Kidney epithelial cell (primary cell): ENCODE data around the gene AKAP9. TPM values are rescaled to one million over a fixed set of nuclear protein-coding genes. Genes with fewer than 3 reads are reported as not detected.
"Not testable (repeated sequence)": the region's sequence is repeated elsewhere in the genome, so short reads cannot be mapped to it uniquely, and the experiment has no call there.

Experiments
- DNase-seq: peaks from one replicate; pipeline ENCODE4 v3.0.0-alpha.2; 2010; ENCODE audit warnings: low read depth
- H3K27me3 ChIP-seq: 2 replicates; pipeline ENCODE4 v1.6.0; 2011; ENCODE audit warnings: low read length; ENCODE audit not compliant: control insufficient read depth, insufficient read depth
- H3K36me3 ChIP-seq: 2 replicates; pipeline ENCODE4 v1.5.1; 2011; ENCODE audit warnings: low read length; ENCODE audit not compliant: control insufficient read depth, insufficient read depth
- H3K4me3 ChIP-seq: 2 replicates; pipeline ENCODE4 v1.5.1; 2011; ENCODE audit warnings: low read depth, mild to moderate bottlenecking, control low read depth, low read length
- CTCF ChIP-seq: IDR thresholded peaks from 2 replicates; pipeline ENCODE4 v1.5.1; 2011; ENCODE audit warnings: mild to moderate bottlenecking, moderate library complexity, low read length, control low read depth, inconsistent platforms; ENCODE audit not compliant: insufficient read depth, poor library complexity, severe bottlenecking
- total RNA-seq: library from RNA; depleted of rRNA; stranded (reverse); fragments of >200 nt; gene quantifications from 2 replicates; pipeline ENCODE4 v1.2.3, GENCODE V29; 2015

AKAP9 gene
- total RNA-seq, 1 donor from 2014 or later = 36.2 TPM

GRCh38 chr7:92075455-92076158 lies 134.9 kb downstream of the AKAP9 start:
- Histone ChIP-seq H3K4me3 (no peak overlapping the region), H3K27me3 (no peaks in the 10 kb centered on the region), H3K36me3 (no peaks in the 10 kb centered on the region)
- no peak for DNase-seq
- TF ChIP-seq CTCF = no peak

GRCh38 chr7:92076509-92076908 lies 135.8 kb downstream of the AKAP9 start:
- Histone ChIP-seq H3K36me3 (no peaks in the 10 kb centered on the region), H3K27me3 (no peaks in the 10 kb centered on the region), H3K4me3 (no peak overlapping the region)
- TF ChIP-seq CTCF = no peak
- DNase-seq = no peak

GRCh38 chr7:92083922-92084321 lies 143.3 kb downstream of the AKAP9 start:
- not testable (repeated sequence) for H3K4me3 ChIP-seq, H3K27me3 ChIP-seq, DNase-seq, H3K36me3 ChIP-seq

GRCh38 chr7:92088266-92088665 lies 147.6 kb downstream of the AKAP9 start:
- no peak for TF ChIP-seq CTCF
- DNase-seq = no peak
- Histone ChIP-seq H3K27me3 (no peaks in the 10 kb centered on the region), H3K36me3 (no peaks in the 10 kb centered on the region), H3K4me3 (no peak overlapping the region)

- no peaks in the 10 kb centered on the region for H3K36me3 ChIP-seq
- H3K4me3 ChIP-seq = no peak overlapping the region
- DNase-seq = no peak
- H3K27me3 ChIP-seq = no peaks in the 10 kb centered on the region
- no peak for TF ChIP-seq CTCF
These were observed 151.5 kb downstream of the AKAP9 start for GRCh38 chr7:92092210-92092609.

GRCh38 chr7:92095380-92095779 lies 154.7 kb downstream of the AKAP9 start:
- H3K27me3 ChIP-seq = no peaks in the 10 kb centered on the region
- DNase-seq = no peak
- no peak for TF ChIP-seq CTCF
- H3K36me3 ChIP-seq = no peaks in the 10 kb centered on the region
- no peak overlapping the region for H3K4me3 ChIP-seq
